NCI-H69 (cell line): ENCODE data around the gene AKAP6.
A peak's percentile ranks its signal among the peaks of the same experiment; 100 is the strongest.
"Not testable (repeated sequence)": the region's sequence is repeated elsewhere in the genome, so short reads cannot be mapped to it uniquely, and the experiment has no call there.

ENCODE experiments used
- DNase-seq: peaks from one replicate; lab custom pipeline; 2025; lab: John Stamatoyannopoulos, UW

Gene AKAP6

GRCh38 chr14:32368107-32368506, 39.0 kb downstream of the AKAP6 start:
- DNase-seq, result no peak

DNA sequence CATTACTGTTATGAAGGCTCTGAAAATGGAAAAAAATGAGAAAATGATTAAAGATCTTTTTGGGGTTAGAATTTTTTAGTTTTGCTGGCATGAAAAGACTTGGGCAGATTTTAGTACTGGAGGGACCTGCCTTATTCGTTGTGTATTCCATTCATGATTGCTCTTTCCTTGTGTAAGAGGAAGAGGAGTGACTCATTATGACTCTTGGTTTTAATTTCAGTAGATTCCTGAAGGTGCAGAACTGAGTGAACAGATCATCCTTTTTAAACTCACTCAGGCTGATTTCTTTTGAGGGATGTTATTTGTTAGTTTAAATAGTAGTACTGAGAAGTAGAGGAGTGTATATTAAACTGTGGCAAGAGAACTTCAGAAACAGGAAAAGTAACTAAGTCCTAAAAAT, 41.6 kb downstream of the AKAP6 start:
- DNase-seq, result peak; percentile 15

GRCh38 chr14:32372154-32372553, 43.1 kb downstream of the AKAP6 start:
- no peak for DNase-seq

GRCh38 chr14:32373174-32373573, 44.1 kb downstream of the AKAP6 start:
- not testable (repeated sequence) for DNase-seq

GRCh38 chr14:32374155-32374554, 45.1 kb downstream of the AKAP6 start:
- DNase-seq, result no peak

GRCh38 chr14:32375663-32376062, 46.6 kb downstream of the AKAP6 start:
- no peak for DNase-seq

GRCh38 chr14:32377046-32377646, 48.0 kb downstream of the AKAP6 start:
- no peak for DNase-seq

GRCh38 chr14:32378284-32378683, 49.2 kb downstream of the AKAP6 start:
- DNase-seq, result no peak

DNA sequence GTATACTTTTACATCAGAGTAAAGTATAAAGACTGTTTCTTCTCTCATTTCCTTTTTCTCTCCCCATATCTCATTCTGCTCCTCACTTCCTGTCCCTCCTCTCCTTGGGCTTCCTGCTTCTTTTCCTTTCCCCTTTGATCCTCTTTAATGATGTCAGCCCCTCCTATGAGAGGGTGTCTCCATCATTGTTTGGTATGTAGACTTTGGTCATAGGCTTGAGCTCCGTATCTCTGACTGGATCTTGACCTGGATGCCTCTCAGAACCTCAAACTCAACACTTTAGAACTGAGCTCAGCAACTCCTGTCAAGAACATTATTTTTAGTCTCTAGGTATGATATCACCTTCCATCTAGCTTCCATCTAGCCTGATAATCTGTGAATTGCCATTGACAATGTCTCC, 50.3 kb downstream of the AKAP6 start:
- DNase-seq, result no peak

DNA sequence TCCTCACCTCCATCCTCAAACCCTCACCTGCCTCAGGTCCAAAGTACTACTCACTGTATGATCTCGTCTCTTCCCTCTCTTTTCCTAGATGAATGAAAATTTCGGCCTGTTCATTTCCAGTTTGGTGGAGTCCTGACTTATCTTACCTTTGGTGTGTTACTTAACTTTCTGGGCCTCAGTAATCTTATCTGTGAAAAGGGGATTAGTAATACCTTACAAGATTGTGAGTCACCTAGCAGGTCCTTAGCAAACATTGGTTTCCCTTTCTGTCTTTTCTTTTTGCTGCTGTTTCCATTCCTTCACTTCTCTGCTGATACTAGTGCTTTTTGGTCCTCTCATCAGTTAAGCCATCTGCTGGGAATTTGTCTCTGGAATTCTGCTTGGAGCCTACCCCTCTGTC, 52.8 kb downstream of the AKAP6 start:
- DNase-seq, result no peak

- peak; percentile 67 for DNase-seq
Measured at GRCh38 chr14:32382704-32383103, 53.6 kb downstream of the AKAP6 start.

DNA sequence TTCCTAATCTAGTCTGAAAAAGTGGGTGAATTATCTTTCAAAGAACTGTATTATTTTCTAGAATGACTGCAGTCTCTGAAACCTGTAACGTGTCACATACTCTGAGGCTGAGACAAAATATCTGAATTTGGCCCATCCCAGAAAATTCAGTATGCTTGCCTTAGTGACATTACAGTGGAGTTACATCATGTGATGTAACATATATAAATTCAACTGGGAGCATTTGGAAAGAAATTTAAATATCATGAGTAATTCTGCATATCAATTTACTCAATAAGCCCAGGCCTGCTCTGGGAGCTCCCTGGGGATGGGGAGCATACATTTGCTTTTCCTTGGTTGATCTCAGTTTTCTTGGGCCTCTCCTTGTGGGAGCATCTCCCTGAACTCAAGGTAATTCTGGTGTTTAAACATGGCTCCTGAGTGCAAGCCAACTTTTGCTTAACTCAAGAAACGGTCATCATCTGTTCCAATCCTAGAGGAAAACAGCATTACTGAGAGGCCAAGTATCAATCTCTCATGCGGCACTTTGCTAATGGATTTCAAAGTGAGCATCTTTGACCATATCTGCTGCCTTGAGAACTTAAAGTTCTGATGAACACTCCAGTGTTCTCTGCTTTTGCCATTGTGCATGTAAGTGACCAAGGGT, 54.4 kb downstream of the AKAP6 start:
- DNase-seq, result peak; percentile 11

DNA sequence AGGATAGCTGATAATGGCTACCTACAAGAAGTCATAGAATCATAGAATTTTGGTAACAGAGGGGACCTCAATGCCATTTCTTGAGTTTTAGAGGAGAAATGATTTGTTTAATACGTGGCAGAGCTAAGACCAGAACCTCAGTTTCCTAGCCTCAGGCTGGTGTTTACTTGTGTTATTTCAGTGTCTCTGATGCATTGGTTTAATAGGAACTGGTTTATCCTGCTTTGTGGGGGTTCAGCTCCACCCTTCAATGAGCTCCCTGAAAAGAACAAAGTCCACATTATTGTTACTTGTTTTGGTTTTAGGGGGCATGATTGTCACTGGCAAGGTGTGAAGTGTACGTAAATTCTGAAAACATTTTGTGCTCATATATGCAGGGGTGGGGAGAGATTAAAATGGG, 55.4 kb downstream of the AKAP6 start:
- DNase-seq, result no peak

- not testable (repeated sequence) for DNase-seq
Measured at GRCh38 chr14:32387295-32387694, 58.2 kb downstream of the AKAP6 start.

GRCh38 chr14:32393119-32393518, 64.0 kb downstream of the AKAP6 start:
- DNase-seq, result no peak

DNA sequence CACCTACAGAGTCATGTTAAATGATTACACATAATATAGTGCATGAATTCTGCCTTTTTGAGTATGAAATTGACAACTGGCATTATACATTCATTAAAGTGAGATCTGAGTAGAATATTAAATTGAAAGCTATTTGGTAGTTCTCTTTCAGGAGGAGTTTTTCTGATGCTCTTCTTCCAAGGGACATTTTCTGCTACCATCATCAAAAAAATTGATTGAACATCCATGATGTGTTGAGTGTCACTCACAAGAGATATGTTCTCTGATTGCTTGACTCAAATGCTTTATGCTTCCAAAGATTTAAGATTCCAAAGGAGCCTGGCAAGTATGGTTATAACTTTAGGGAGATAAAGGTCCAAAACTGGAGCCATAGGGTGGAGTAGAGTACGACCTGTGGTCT, 64.9 kb downstream of the AKAP6 start:
- DNase-seq, result no peak

DNA sequence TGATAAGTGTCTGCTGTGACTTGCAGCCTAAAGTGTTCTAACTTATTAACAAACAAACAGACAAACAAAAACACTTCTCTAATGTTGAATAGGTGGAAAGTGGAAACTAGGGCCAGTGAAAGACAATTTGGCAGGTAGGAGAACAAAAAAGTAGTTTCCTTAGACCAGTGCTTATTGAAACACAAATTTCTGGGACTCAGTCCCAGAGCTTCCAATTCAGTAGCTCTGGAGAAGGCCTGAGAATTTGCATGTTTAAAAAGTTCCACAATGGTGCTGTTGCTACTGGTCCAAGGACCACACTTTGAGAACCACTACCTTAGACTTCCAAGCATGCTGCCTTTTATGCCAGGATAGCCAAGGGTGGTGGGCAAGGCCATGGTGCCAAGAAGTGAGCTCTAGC, 67.8 kb downstream of the AKAP6 start:
- DNase-seq, result no peak

- DNase-seq, result peak; percentile 18
Measured at GRCh38 chr14:32397861-32398640, 69.0 kb downstream of the AKAP6 start.

GRCh38 chr14:32399920-32400319, 70.8 kb downstream of the AKAP6 start:
- no peak for DNase-seq

DNA sequence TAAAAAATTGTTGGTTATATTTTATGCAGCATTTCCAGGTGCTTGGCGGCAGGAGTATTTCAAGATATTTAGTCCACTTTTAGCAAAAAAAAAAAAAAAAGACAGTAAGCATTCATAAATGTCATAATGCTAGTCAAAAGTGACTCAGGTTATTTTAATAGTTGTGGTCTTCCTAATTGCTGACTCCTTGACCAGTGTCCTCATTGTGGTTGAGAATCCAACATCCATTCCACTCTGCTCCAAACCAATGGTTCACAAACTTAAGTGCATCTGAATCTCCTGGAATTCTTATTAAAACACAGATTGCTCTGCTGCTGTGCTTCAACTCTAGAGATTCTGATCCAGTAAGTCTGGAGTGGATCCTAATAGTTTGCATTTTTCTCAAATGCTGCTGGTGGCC, 71.4 kb downstream of the AKAP6 start:
- no peak for DNase-seq

- no peak for DNase-seq
Measured at GRCh38 chr14:32403021-32403420, 73.9 kb downstream of the AKAP6 start.

DNA sequence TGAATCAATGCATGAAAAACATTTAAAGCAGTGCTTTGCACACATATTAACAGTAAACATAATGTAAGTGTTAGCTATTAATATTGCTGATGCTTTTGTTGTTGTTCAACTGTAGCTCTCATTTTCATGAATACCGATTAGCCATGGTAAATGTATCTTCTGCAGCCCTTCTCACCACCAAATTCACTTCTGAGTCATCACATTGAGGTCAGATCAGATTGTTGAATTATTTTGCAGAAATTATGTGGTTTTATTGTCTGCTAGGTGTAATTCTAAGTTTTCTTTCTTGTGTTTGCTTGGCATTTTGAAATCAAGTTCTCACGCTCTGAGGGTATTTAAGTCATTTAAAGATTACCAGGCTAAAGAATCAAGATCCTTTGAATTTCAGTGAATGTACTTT, 74.6 kb downstream of the AKAP6 start:
- DNase-seq, result no peak
